HCT116 (cell line): ENCODE data around the gene COL10A1.

Experiments
- POLR2A ChIP-seq: IDR thresholded peaks from 2 replicates; pipeline ENCODE4 v1.7.0; 2011; ENCODE audit warnings: borderline replicate concordance; ENCODE audit not compliant: insufficient read depth, insufficient read length; ENCODE audit errors: extremely low read depth
- POLR2AphosphoS5 ChIP-seq: IDR thresholded peaks from 2 replicates; pipeline ENCODE4 v1.6.1; 2011; ENCODE audit warnings: mild to moderate bottlenecking, low read depth, low read length, moderate library complexity
- SP1 ChIP-seq: IDR thresholded peaks from 2 replicates; pipeline ENCODE4 v1.6.1; 2012; ENCODE audit warnings: low read depth
- TF ChIP-seq, protein P1 (sequence below), 3 experiments: fragments of 200-600 bp in 1 of 3; sonication (generic) in 1 of 3; IDR thresholded peaks in 2 of 3; conservative IDR thresholded peaks in 1 of 3; 2 replicates each; pipeline ENCODE4 v1.5.1; 2012 to 2017; ENCODE audit warnings: low read depth in 2 of 3, low read length in 2 of 3, antibody characterized with exemption in 1 of 3, borderline replicate concordance in 1 of 3, control low read depth in 1 of 3, mild to moderate bottlenecking in 1 of 3, mixed read lengths in 1 of 3, mixed run types in 1 of 3, moderate library complexity in 1 of 3; ENCODE audit not compliant: insufficient read depth in 1 of 3

DNA sequence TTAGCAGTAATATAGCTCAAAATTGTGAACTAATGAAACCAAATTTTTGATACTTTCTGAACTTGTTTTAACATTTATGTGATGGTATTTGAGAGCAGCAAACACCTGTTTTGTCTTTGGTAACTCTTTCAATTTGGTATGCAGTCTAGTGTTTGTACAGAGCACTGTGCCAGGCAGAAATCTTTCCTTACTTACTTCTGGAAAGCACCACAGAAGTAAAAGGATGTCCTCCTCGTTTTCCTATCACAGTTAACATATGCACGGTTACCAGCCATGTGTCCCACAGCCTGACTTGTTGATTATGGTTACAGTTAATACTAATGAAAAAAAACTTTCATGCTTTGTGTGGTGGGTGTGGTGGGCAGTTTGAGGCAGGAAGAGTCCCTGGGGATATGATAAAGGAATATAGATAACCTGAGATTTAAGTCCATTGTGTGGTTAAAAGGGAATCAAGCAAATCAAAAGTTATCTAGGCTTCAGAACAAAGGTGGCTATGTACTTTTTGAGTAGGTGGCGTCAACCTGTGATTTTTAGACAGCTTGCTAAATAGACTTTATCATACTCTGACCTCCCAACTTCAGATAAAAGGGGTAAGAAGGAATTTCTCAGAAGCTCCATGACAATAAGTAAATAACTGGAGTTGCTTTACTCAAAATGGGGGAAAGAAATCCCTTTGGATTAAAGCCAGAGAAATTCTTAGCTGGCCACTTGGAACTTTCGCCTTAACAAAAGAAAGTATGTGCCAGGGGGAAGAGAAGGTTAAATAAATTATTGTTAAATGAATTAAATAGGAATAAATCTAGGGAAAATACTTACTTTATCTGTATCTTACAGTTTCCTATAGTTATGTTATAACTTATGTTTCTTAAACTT is 20.1 kb upstream of the COL10A1 start:
- TF ChIP-seq, protein P1, sequence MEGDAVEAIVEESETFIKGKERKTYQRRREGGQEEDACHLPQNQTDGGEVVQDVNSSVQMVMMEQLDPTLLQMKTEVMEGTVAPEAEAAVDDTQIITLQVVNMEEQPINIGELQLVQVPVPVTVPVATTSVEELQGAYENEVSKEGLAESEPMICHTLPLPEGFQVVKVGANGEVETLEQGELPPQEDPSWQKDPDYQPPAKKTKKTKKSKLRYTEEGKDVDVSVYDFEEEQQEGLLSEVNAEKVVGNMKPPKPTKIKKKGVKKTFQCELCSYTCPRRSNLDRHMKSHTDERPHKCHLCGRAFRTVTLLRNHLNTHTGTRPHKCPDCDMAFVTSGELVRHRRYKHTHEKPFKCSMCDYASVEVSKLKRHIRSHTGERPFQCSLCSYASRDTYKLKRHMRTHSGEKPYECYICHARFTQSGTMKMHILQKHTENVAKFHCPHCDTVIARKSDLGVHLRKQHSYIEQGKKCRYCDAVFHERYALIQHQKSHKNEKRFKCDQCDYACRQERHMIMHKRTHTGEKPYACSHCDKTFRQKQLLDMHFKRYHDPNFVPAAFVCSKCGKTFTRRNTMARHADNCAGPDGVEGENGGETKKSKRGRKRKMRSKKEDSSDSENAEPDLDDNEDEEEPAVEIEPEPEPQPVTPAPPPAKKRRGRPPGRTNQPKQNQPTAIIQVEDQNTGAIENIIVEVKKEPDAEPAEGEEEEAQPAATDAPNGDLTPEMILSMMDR (IDR thresholded peaks at IDR 0.05 in 2 of 3, conservative IDR thresholded peaks at IDR 0.05 in 1 of 3; ENCODE audit: borderline replicate concordance in 1 of 3, insufficient read depth in 1 of 3, low read depth in 2 of 3, low read length in 2 of 3) = no peak
- TF ChIP-seq SP1 (no peak), POLR2A (no peak), POLR2AphosphoS5 (no peak)
